Thyroid gland (tissue), 4 donors: ENCODE measurements around the gene LRCH1.
"Not testable (repeated sequence)": the region's sequence is repeated elsewhere in the genome, so short reads cannot be mapped to it uniquely, and the experiment has no call there.

ENCODE experiments used
- CTCF ChIP-seq, 6 experiments: fragments of 200-600 bp in 3 of 6; fragments of 450-650 bp in 3 of 6; sonication (generic) in 3 of 6; IDR thresholded peaks; one replicate each; pipeline ENCODE4 v1.5.1; 2016 to 2019; ENCODE audit warnings: antibody characterized with exemption in 6 of 6, mild to moderate bottlenecking in 2 of 6, inconsistent platforms in 1 of 6, moderate library complexity in 1 of 6
- POLR2A ChIP-seq, 2 donors: fragments of 450-650 bp; IDR thresholded peaks; one replicate each; pipeline ENCODE4 v1.6.1; 2017; ENCODE audit warnings: antibody characterized with exemption in 2 of 2, mild to moderate bottlenecking in 2 of 2, moderate library complexity in 1 of 2

GRCh38 chr13:46517748-46518147 is 35.2 kb upstream of the LRCH1 start:
- not testable (repeated sequence) for TF ChIP-seq POLR2A, CTCF (IDR thresholded peaks at IDR 0.05)
